ENCODE measurements around the gene ELL.

ELL gene

GRCh38 chr19:18437491-18438330, 84.2 kb downstream of the ELL start, which contains the start of gene ISYNA1:
Gene ISYNA1, minus strand, starts transcription at chr19:18438133. Its CDS starts 154 bp downstream, at chr19:18437979.
- peak within 1 kb of the TSS; percentile 87 for H3K27ac ChIP-seq
- DNase-seq, result peak; percentile 76
- peak within 1 kb of the TSS; percentile 95 for H3K4me3 ChIP-seq (ENCODE audit: low read depth, low read length)
- no peaks in the 10 kb centered on the region for H3K27me3 ChIP-seq (ENCODE audit: insufficient read depth, low read depth, severe bottlenecking)
- peaks cover 30% of the 10 kb centered on the region for H3K36me3 ChIP-seq
- no peaks in the 10 kb centered on the region for H3K9me3 ChIP-seq (ENCODE audit: severe bottlenecking)
- TF ChIP-seq CTCF (IDR thresholded peaks at IDR 0.05; ENCODE audit: low read depth, low read length), result no peak

DNA sequence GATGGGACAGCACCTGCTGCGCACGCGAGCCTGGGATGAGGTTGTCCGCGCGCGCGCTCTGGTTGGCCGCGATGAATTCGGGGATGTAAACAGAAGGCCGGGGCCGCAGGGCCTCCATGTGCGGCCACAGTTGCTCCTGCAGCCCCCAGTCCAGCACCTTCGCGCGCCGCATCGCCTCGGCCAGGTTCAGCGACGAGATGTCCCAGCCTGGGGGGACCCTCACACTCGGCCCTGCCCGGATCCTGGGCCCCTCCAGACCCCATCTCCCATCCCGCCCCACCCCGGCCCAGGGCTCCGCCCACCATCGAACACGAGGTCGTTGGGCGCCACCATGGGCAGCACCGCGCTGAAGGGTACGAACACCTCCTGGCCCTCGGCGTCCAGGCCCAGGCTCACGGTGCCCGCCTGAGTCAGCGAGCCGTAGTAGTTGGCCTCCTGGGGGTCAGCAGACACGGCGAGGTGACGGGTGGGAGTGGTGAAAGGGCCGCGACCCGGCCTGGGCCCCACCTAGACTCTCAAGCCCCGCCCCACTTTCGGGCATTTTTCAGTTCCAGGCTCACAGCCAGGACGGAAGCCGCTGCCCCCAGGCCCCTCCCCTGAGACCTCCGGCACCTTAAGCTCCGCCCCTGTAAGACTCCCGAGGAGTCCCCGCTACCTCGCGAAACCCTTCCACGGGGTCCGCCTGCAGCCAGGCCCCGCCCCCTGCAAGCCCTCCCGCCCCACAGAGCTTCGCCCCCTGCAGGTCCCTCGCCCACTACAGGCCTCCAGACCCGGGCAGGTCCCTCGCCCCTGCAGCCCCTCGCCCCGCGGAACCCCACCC, 85.0 kb downstream of the ELL start:
- Histone ChIP-seq H3K36me3 (peaks cover 34% of the 10 kb centered on the region), H3K27ac (peak overlapping the region; percentile 66), H3K27me3 (ENCODE audit: insufficient read depth, low read depth, severe bottlenecking) (no peaks in the 10 kb centered on the region), H3K4me3 (ENCODE audit: low read depth, low read length) (peak overlapping the region; percentile 95), H3K9me3 (ENCODE audit: severe bottlenecking) (no peaks in the 10 kb centered on the region)
- peak; percentile 92 for DNase-seq
- no peak for TF ChIP-seq CTCF (IDR thresholded peaks at IDR 0.05; ENCODE audit: low read depth, low read length)

DNA sequence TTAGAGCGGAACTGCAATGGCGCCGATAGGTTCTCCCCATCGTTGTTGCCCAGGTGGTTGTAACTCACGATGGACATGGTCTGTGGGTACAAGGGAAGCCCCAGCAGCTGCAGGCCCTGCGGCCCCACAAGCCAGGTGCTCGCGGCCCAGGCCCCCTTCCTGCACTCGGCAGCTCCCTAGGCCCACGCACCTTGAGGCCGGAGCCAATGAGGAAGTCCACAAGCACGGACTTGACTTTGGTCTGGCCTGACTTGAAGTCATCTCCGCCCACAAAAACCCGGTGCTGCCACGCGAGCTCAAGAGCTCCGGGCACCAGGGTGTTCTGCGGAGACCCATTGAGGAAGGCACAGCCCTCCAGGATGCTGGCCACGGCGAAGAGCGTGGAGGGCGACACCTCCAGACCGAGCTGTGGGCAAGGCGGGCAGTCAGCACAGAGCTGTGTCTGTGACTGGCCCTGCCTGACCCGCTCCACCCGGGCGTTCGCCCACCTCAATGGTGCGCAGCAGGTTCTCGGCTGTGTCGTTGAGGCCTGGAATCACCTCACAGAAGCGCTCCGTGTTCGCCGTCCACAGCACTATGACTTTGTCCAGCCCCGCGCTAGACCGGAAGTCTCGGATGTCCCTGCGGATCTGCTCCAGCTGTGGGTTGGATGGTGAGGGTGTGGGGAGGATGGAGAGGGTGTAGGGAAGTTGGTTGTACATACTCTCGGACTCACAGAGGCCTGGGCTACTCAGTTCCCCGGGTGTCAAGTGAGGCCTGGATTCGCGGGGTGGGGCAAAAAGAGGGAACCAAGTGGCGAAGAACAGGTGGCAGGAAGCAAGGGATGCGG, 85.8 kb downstream of the ELL start:
- Histone ChIP-seq H3K27me3 (ENCODE audit: insufficient read depth, low read depth, severe bottlenecking) (no peaks in the 10 kb centered on the region), H3K9me3 (ENCODE audit: severe bottlenecking) (no peaks in the 10 kb centered on the region), H3K27ac (no peak overlapping the region; the same call in 1 of the 2 replicates), H3K36me3 (peaks cover 36% of the 10 kb centered on the region), H3K4me3 (ENCODE audit: low read depth, low read length) (no peak overlapping the region)
- no peak for TF ChIP-seq CTCF (IDR thresholded peaks at IDR 0.05; ENCODE audit: low read depth, low read length)
- no peak for DNase-seq

DNA sequence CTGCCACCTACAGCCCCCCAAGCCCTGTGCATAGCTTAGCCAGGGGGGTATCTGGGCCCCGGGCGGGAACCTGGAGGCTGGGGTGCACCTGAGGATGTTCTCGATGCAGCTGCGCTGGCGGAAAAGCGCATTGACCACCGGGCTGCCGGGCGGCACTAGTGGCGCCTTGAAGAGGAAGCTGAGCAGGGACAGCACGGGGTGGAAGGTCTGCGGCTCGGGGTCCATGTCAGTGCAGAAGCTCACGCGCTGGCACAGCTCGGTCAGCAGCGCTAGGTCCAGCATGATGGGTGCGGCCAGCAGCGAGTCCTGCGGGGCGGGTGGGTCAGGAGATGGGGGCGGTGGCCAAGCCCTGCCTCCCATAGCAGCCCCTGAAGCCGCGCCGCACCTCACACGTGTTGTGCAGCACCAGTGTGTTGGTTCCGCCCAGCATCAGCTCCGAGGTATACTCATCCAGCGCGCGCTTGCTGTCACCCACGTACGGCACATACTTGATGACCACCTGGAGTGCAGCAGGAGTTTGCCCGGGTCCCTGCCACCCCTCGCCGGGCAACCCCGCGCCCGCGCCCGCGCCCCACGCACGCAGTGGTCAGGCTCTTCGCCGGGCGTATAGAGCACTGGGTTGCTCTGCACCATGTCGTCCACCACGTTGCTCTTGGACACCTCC, 86.6 kb downstream of the ELL start:
- H3K9me3 ChIP-seq (ENCODE audit: severe bottlenecking), result no peaks in the 10 kb centered on the region
- no peak for DNase-seq
- no peaks in the 10 kb centered on the region for H3K27me3 ChIP-seq (ENCODE audit: insufficient read depth, low read depth, severe bottlenecking)
- no peak overlapping the region for H3K4me3 ChIP-seq (ENCODE audit: low read depth, low read length)
- no peak for TF ChIP-seq CTCF (IDR thresholded peaks at IDR 0.05; ENCODE audit: low read depth, low read length)
- H3K36me3 ChIP-seq, result peaks cover 42% of the 10 kb centered on the region
- no peak overlapping the region for H3K27ac ChIP-seq
